Trophoblast cell (in vitro differentiated cells and primary cell): ENCODE results near the gene SEC22B.
"Not testable (repeated sequence)": the region's sequence is repeated elsewhere in the genome, so short reads cannot be mapped to it uniquely, and the experiment has no call there.

Source experiments
- DNase-seq, 2 donors: peaks; one replicate each; pipeline ENCODE4 v3.0.0-alpha.2; 2016
- H2AFZ ChIP-seq: 2 replicates; pipeline ENCODE4 v1.6.1; 2013; ENCODE audit warnings: low read length, moderate library complexity, mild to moderate bottlenecking; ENCODE audit not compliant: insufficient read depth, poor library complexity
- H2AK5ac ChIP-seq: 2 replicates; pipeline ENCODE4 v1.6.1; 2013; ENCODE audit warnings: mild to moderate bottlenecking, low read length
- H2BK120ac ChIP-seq: 2 replicates; pipeline ENCODE4 v1.6.1; 2013; ENCODE audit warnings: low read length, mild to moderate bottlenecking, moderate library complexity; ENCODE audit not compliant: insufficient read depth, poor library complexity
- H2BK12ac ChIP-seq: 2 replicates; pipeline ENCODE4 v1.6.1; 2013; ENCODE audit warnings: mild to moderate bottlenecking, low read length, moderate library complexity
- H2BK5ac ChIP-seq: 2 replicates; pipeline ENCODE4 v1.6.1; 2013; ENCODE audit warnings: low read length, low read depth, moderate library complexity, mild to moderate bottlenecking; ENCODE audit not compliant: poor library complexity
- H3K14ac ChIP-seq: 2 replicates; pipeline ENCODE4 v1.6.1; 2013; ENCODE audit warnings: mild to moderate bottlenecking, low read length
- H3K18ac ChIP-seq: 2 replicates; pipeline ENCODE4 v1.6.1; 2013; ENCODE audit warnings: mild to moderate bottlenecking, low read length
- H3K23ac ChIP-seq: 2 replicates; pipeline ENCODE4 v1.6.1; 2013; ENCODE audit warnings: low read length
- H3K27ac ChIP-seq: 2 replicates; pipeline ENCODE4 v1.5.1; 2013; ENCODE audit warnings: low read depth, mild to moderate bottlenecking, inconsistent platforms, low read length, moderate library complexity
- H3K27me3 ChIP-seq: 2 replicates; pipeline ENCODE4 v1.6.1; 2013; ENCODE audit warnings: inconsistent platforms, mild to moderate bottlenecking, low read length, moderate library complexity; ENCODE audit not compliant: insufficient read depth
- H3K36me3 ChIP-seq, 2 experiments: 1 replicate in 1 of 2; 2 replicates in 1 of 2; pipeline ENCODE4 v1.6.1; 2013; ENCODE audit warnings: low read length in 2 of 2, mild to moderate bottlenecking in 2 of 2, moderate library complexity in 1 of 2; ENCODE audit not compliant: insufficient read depth in 2 of 2, control insufficient read depth in 1 of 2
- H3K4ac ChIP-seq: 2 replicates; pipeline ENCODE4 v1.6.1; 2013; ENCODE audit warnings: low read depth, mild to moderate bottlenecking, low read length, moderate library complexity
- H3K4me1 ChIP-seq, 2 experiments: 1 replicate in 1 of 2; 2 replicates in 1 of 2; pipeline ENCODE4 v1.6.1; 2013; ENCODE audit warnings: low read length in 2 of 2, mild to moderate bottlenecking in 2 of 2, moderate library complexity in 1 of 2; ENCODE audit not compliant: insufficient read depth in 2 of 2, control insufficient read depth in 1 of 2
- H3K4me2 ChIP-seq: 2 replicates; pipeline ENCODE4 v1.6.1; 2013; ENCODE audit warnings: inconsistent platforms, mild to moderate bottlenecking, low read length, moderate library complexity
- H3K4me3 ChIP-seq: 2 replicates; pipeline ENCODE4 v1.5.1; 2013; ENCODE audit warnings: mild to moderate bottlenecking, low read depth, low read length, inconsistent platforms
- H3K79me1 ChIP-seq: one replicate; pipeline ENCODE4 v1.6.1; 2013; ENCODE audit warnings: low read length
- H3K79me2 ChIP-seq: 2 replicates; pipeline ENCODE4 v1.6.1; 2013; ENCODE audit warnings: low read length, mild to moderate bottlenecking; ENCODE audit not compliant: control insufficient read depth, insufficient read depth, poor library complexity
- H3K9ac ChIP-seq: 2 replicates; pipeline ENCODE4 v1.6.1; 2013; ENCODE audit warnings: mild to moderate bottlenecking, low read length
- H3K9me3 ChIP-seq: 2 replicates; pipeline ENCODE4 v1.6.1; 2013; ENCODE audit warnings: low read depth, mild to moderate bottlenecking, control low read depth, inconsistent platforms, low read length; ENCODE audit not compliant: insufficient read depth
- H4K12ac ChIP-seq: 2 replicates; pipeline ENCODE4 v1.6.1; 2013; ENCODE audit warnings: low read depth, mild to moderate bottlenecking, low read length, moderate library complexity
- H4K8ac ChIP-seq: 2 replicates; pipeline ENCODE4 v1.6.1; 2013; ENCODE audit warnings: low read depth, mild to moderate bottlenecking, low read length, moderate library complexity
- H4K91ac ChIP-seq: one replicate; pipeline ENCODE4 v1.6.1; 2013; ENCODE audit warnings: low read depth, mild to moderate bottlenecking, low read length, moderate library complexity
- WGBS: extraction: QIAGEN DNeasy Blood & Tissue Kit; methylation state at CpG from one replicate; pipeline ENCODE4 v1.1.7; 2013; ENCODE audit warnings: missing lambda C conversion rate; ENCODE audit not compliant: insufficient read length, insufficient coverage; ENCODE audit errors: extremely low coverage; 5-methylcytosine and 5-hydroxymethylcytosine counted together

The SEC22B gene

GRCh38 chr1:120179811-120180690 lies 3.7 kb upstream of the SEC22B start:
- H3K4me3 ChIP-seq, H3K27me3 ChIP-seq, H3K9ac ChIP-seq, H2BK120ac ChIP-seq, H2BK12ac ChIP-seq, H3K4me1 ChIP-seq, H2AK5ac ChIP-seq, H3K27ac ChIP-seq, H3K79me1 ChIP-seq, H3K14ac ChIP-seq, H3K36me3 ChIP-seq, H3K79me2 ChIP-seq, H3K4ac ChIP-seq, H3K18ac ChIP-seq, H3K4me2 ChIP-seq, H3K9me3 ChIP-seq, H4K91ac ChIP-seq, H2AFZ ChIP-seq, H3K23ac ChIP-seq, H4K8ac ChIP-seq, H2BK5ac ChIP-seq, H4K12ac ChIP-seq: not testable (repeated sequence)
- peak; percentile 32 to 61 for DNase-seq
- no CpG with 5 or more reads among the region's 29 CpGs for WGBS

- Histone ChIP-seq H4K91ac (no peak overlapping the region), H3K27me3 (no peaks in the 10 kb centered on the region), H3K9ac (no peak overlapping the region), H3K9me3 (peaks cover 1% of the 10 kb centered on the region), H2BK120ac (no peak overlapping the region), H3K4me3 (no peak overlapping the region), H2AFZ (no peak overlapping the region), H3K18ac (no peak overlapping the region), H3K4ac (no peak overlapping the region), H3K79me2 (peaks cover 3% of the 10 kb centered on the region), H3K4me2 (no peak overlapping the region), H3K4me1 (no peaks in the 10 kb centered on the region), H3K14ac (no peak overlapping the region), H3K79me1 (peaks cover 5% of the 10 kb centered on the region), H4K8ac (no peak overlapping the region), H2BK5ac (no peak overlapping the region), H2BK12ac (no peak overlapping the region), H3K36me3 (no peaks in the 10 kb centered on the region), H3K23ac (no peak overlapping the region), H2AK5ac (no peak overlapping the region), H3K27ac (no peak overlapping the region), H4K12ac (no peak overlapping the region)
- peak; percentile 29 to 86 for DNase-seq
- no CpG with 5 or more reads among the region's 6 CpGs for WGBS
These were observed 2.8 kb upstream of the SEC22B start for GRCh38 chr1:120178799-120179756.

GRCh38 chr1:120178058-120178457 lies 1.7 kb upstream of the SEC22B start:
- not testable (repeated sequence) for H2AFZ ChIP-seq, H2AK5ac ChIP-seq, H4K91ac ChIP-seq, H3K4me3 ChIP-seq, H3K14ac ChIP-seq, H3K9ac ChIP-seq, H3K4ac ChIP-seq, H2BK120ac ChIP-seq, H3K27me3 ChIP-seq, H2BK12ac ChIP-seq, H2BK5ac ChIP-seq, H4K8ac ChIP-seq, H3K23ac ChIP-seq, H3K18ac ChIP-seq, H4K12ac ChIP-seq, H3K36me3 ChIP-seq, H3K27ac ChIP-seq, DNase-seq, H3K79me2 ChIP-seq, H3K79me1 ChIP-seq, H3K4me1 ChIP-seq, H3K9me3 ChIP-seq, H3K4me2 ChIP-seq
- WGBS: no CpG with 5 or more reads among the region's 2 CpGs

GRCh38 chr1:120175688-120176087 lies 632 bp downstream of the SEC22B start:
- peak overlapping the region; percentile 92 for H3K27ac ChIP-seq
- H3K4me1 ChIP-seq, H4K91ac ChIP-seq, H3K79me2 ChIP-seq, H4K12ac ChIP-seq, H2BK5ac ChIP-seq, H2BK12ac ChIP-seq, H4K8ac ChIP-seq, H3K18ac ChIP-seq, H3K27me3 ChIP-seq, H2AK5ac ChIP-seq, H2BK120ac ChIP-seq, H2AFZ ChIP-seq, H3K79me1 ChIP-seq, H3K36me3 ChIP-seq, H3K23ac ChIP-seq, H3K9me3 ChIP-seq, H3K4ac ChIP-seq, H3K14ac ChIP-seq: not testable (repeated sequence)
- H3K4me3 ChIP-seq: peak overlapping the region; percentile 96
- H3K9ac ChIP-seq: peak overlapping the region; percentile 87
- peak overlapping the region; percentile 43 for H3K4me2 ChIP-seq
- DNase-seq: peak in 1 of 2 donors; percentile 36
- WGBS: no CpG with 5 or more reads among the region's 7 CpGs
